ENCODE results near the gene NINJ1.
"Not testable (repeated sequence)": the region's sequence is repeated elsewhere in the genome, so short reads cannot be mapped to it uniquely, and the experiment has no call there.

NINJ1 gene

GRCh38 chr9:93161786-93162562, 27.9 kb upstream of the NINJ1 start:
- DNase-seq, result peak in 2 of 56 donors; percentile 11 to 16

GRCh38 chr9:93159601-93160471, 25.8 kb upstream of the NINJ1 start:
- peak in 52 of 56 donors; percentile 14 to 84 (median 58) for DNase-seq

- DNase-seq, result no peak
These were observed 22.5 kb upstream of the NINJ1 start for GRCh38 chr9:93156475-93157008.

- peak in 48 of 56 donors; percentile 19 to 85 (median 62) for DNase-seq
These were observed 21.8 kb upstream of the NINJ1 start for GRCh38 chr9:93155716-93156474.

- peak in 12 of 56 donors; percentile 12 to 45 (median 23) for DNase-seq
These were observed 20.3 kb upstream of the NINJ1 start for GRCh38 chr9:93154293-93154903.

- no peak for DNase-seq
These were observed 17.2 kb upstream of the NINJ1 start for GRCh38 chr9:93151097-93151784.

- DNase-seq, result no peak
These were observed 15.3 kb upstream of the NINJ1 start for GRCh38 chr9:93149361-93149760.

- DNase-seq, result no peak
These were observed 14.7 kb upstream of the NINJ1 start for GRCh38 chr9:93148721-93149120.

GRCh38 chr9:93147632-93148031, 13.6 kb upstream of the NINJ1 start:
- no peak for DNase-seq

GRCh38 chr9:93146696-93147095, 12.6 kb upstream of the NINJ1 start:
- not testable (repeated sequence) for DNase-seq

GRCh38 chr9:93143830-93144530, 9.9 kb upstream of the NINJ1 start:
- peak in 54 of 56 donors; percentile 48 to 95 (median 87) for DNase-seq

- no peak for DNase-seq
These were observed 7.9 kb upstream of the NINJ1 start for GRCh38 chr9:93141771-93142483.

GRCh38 chr9:93139365-93140182, 5.5 kb upstream of the NINJ1 start:
- DNase-seq, result no peak

GRCh38 chr9:93138171-93138764, 4.2 kb upstream of the NINJ1 start:
- DNase-seq, result peak in 9 of 56 donors; percentile 14 to 44 (median 19)

- no peak for DNase-seq
These were observed 3.3 kb upstream of the NINJ1 start for GRCh38 chr9:93137362-93137761.

- DNase-seq, result peak in 6 of 56 donors; percentile 12 to 37 (median 23)
These were observed 2.0 kb upstream of the NINJ1 start for GRCh38 chr9:93136011-93136440.

- peak in 1 of 56 donors; percentile 57 for DNase-seq
These were observed 841 bp upstream of the NINJ1 start for GRCh38 chr9:93134740-93135444.
